ENCODE measurements around the gene ARHGAP31.
A peak's percentile ranks its signal among the peaks of the same experiment; 100 is the strongest.
"Not testable (repeated sequence)": the region's sequence is repeated elsewhere in the genome, so short reads cannot be mapped to it uniquely, and the experiment has no call there.

ARHGAP31 gene

GRCh38 chr3:119359476-119360326, 65.5 kb downstream of the ARHGAP31 start:
- Histone ChIP-seq H3K4me1 (peaks cover 11% of the 10 kb centered on the region), H3K27ac (no peak overlapping the region), H3K9me3 (no peaks in the 10 kb centered on the region), H4K20me1 (no peaks in the 10 kb centered on the region), H3K4me2 (peak overlapping the region; percentile 57), H3K36me3 (no peaks in the 10 kb centered on the region), H3K4me3 (no peak overlapping the region), H3K27me3 (no peaks in the 10 kb centered on the region), H3K9ac (no peak overlapping the region)
- TF ChIP-seq Cebpa-rat (IDR thresholded peaks at IDR 0.05), result no peak

GRCh38 chr3:119360736-119361462, 66.7 kb downstream of the ARHGAP31 start:
- no peaks in the 10 kb centered on the region for H3K36me3 ChIP-seq
- no peak overlapping the region for H3K4me2 ChIP-seq
- TF ChIP-seq Cebpa-rat (IDR thresholded peaks at IDR 0.05), result no peak
- no peak overlapping the region for H3K4me3 ChIP-seq
- no peaks in the 10 kb centered on the region for H3K9me3 ChIP-seq
- peaks cover 11% of the 10 kb centered on the region for H3K4me1 ChIP-seq
- H4K20me1 ChIP-seq, result no peaks in the 10 kb centered on the region
- no peak overlapping the region for H3K9ac ChIP-seq
- H3K27ac ChIP-seq, result no peak overlapping the region
- no peaks in the 10 kb centered on the region for H3K27me3 ChIP-seq

DNA sequence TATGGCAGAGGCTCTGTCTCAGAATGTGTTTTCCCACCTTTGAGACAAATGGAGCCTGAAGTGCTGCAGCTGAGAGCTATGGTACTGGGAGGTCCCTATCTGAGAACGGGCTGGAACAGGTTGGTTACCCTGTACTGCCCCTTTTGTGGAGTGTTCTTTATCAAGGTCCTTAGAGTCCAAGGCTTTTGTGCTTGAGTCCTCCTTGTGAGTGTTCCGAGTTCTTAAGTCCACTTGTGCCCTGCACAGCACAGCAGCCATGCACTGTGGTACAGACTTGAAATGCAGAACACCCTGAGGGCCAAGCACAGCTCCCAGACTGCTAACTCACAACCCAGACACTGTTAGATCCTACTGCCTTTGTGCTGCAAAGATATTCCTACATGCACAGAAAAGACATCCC, 67.8 kb downstream of the ARHGAP31 start:
- Histone ChIP-seq H3K4me1 (peaks cover 11% of the 10 kb centered on the region), H3K27me3 (no peaks in the 10 kb centered on the region), H3K9ac (no peak overlapping the region), H3K4me3 (no peak overlapping the region), H3K27ac (no peak overlapping the region), H3K4me2 (no peak overlapping the region), H3K36me3 (no peaks in the 10 kb centered on the region), H3K9me3 (no peaks in the 10 kb centered on the region), H4K20me1 (no peaks in the 10 kb centered on the region)
- TF ChIP-seq Cebpa-rat (IDR thresholded peaks at IDR 0.05), result no peak

GRCh38 chr3:119362940-119363725, 69.0 kb downstream of the ARHGAP31 start:
- no peak overlapping the region for H3K9ac ChIP-seq
- no peaks in the 10 kb centered on the region for H3K9me3 ChIP-seq
- H3K36me3 ChIP-seq, result no peaks in the 10 kb centered on the region
- TF ChIP-seq Cebpa-rat (IDR thresholded peaks at IDR 0.05), result no peak
- no peak overlapping the region for H3K27ac ChIP-seq
- H3K27me3 ChIP-seq, result no peaks in the 10 kb centered on the region
- no peaks in the 10 kb centered on the region for H4K20me1 ChIP-seq
- H3K4me2 ChIP-seq, result no peak overlapping the region
- H3K4me1 ChIP-seq, result peaks cover 11% of the 10 kb centered on the region
- no peak overlapping the region for H3K4me3 ChIP-seq

- H3K27me3 ChIP-seq, result no peaks in the 10 kb centered on the region
- no peak overlapping the region for H3K4me3 ChIP-seq
- no peak overlapping the region for H3K27ac ChIP-seq
- H3K9me3 ChIP-seq, result no peaks in the 10 kb centered on the region
- H3K4me2 ChIP-seq, result no peak overlapping the region
- no peak for TF ChIP-seq Cebpa-rat (IDR thresholded peaks at IDR 0.05)
- no peaks in the 10 kb centered on the region for H4K20me1 ChIP-seq
- no peaks in the 10 kb centered on the region for H3K36me3 ChIP-seq
- H3K9ac ChIP-seq, result no peak overlapping the region
- H3K4me1 ChIP-seq, result peaks cover 8% of the 10 kb centered on the region
Observed at GRCh38 chr3:119364401-119364800, 70.2 kb downstream of the ARHGAP31 start.

DNA sequence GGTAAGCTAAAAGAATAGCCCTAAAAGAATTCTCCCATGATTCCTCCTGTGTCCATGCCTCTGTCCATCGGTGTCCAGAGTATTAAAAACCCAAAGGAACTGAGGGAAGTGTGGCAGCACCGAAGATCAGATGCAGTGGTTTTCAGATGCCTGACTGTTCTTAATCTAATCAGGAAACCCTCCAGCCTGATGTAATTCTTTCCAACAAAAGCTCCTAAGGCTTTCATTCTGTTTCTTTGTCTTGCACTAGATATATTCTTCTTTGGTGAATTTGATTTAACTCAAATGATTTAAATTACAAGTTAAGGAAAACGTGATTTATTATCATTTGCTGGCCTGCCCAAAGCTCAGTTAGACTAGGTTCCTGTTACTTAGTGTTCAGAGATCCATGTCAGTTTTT, 71.2 kb downstream of the ARHGAP31 start:
- no peaks in the 10 kb centered on the region for H3K27me3 ChIP-seq
- H3K27ac ChIP-seq, result no peak overlapping the region

DNA sequence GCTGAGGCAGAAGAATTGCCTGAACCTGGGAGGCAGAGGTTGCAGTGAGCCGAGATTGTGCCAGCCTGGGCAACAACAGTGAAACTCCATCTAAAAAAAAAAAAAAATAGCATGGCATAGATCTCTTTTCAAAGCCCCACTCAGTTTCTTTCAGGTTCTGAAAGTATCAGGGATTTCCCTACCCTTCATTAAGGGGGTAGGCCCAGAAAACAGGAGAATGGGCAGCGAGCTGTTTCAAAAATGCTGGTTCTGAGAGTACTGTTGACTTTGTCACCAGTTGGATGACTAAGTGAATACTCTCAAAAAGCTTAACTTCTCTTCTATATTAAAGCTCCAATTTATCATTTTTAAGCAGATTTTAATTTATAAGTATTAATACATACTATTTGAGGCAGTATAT, 72.8 kb downstream of the ARHGAP31 start:
- H3K36me3 ChIP-seq, result no peaks in the 10 kb centered on the region
- H3K4me3 ChIP-seq, result no peak overlapping the region
- no peaks in the 10 kb centered on the region for H3K4me1 ChIP-seq
- H3K4me2 ChIP-seq, result no peak overlapping the region
- no peaks in the 10 kb centered on the region for H3K9me3 ChIP-seq
- H4K20me1 ChIP-seq, result no peaks in the 10 kb centered on the region
- H3K27me3 ChIP-seq, result no peaks in the 10 kb centered on the region
- H3K27ac ChIP-seq, result no peak overlapping the region
- TF ChIP-seq Cebpa-rat (IDR thresholded peaks at IDR 0.05), result no peak
- no peak overlapping the region for H3K9ac ChIP-seq

More for the DNA sequence above, 71.2 kb downstream of the ARHGAP31 start:
- Histone ChIP-seq H3K4me3 (no peak overlapping the region), H3K4me1 (no peaks in the 10 kb centered on the region), H4K20me1 (no peaks in the 10 kb centered on the region), H3K9me3 (no peaks in the 10 kb centered on the region), H3K4me2 (no peak overlapping the region), H3K36me3 (no peaks in the 10 kb centered on the region), H3K9ac (no peak overlapping the region)
- no peak for TF ChIP-seq Cebpa-rat (IDR thresholded peaks at IDR 0.05)

GRCh38 chr3:119368298-119368697, 74.1 kb downstream of the ARHGAP31 start:
- H3K4me1 ChIP-seq, result no peaks in the 10 kb centered on the region
- H3K27ac ChIP-seq, result no peak overlapping the region
- H3K9ac ChIP-seq, result no peak overlapping the region
- no peaks in the 10 kb centered on the region for H3K9me3 ChIP-seq
- H3K4me3 ChIP-seq, result no peak overlapping the region
- H3K36me3 ChIP-seq, result no peaks in the 10 kb centered on the region
- no peak for TF ChIP-seq Cebpa-rat (IDR thresholded peaks at IDR 0.05)
- no peaks in the 10 kb centered on the region for H3K27me3 ChIP-seq
- H4K20me1 ChIP-seq, result no peaks in the 10 kb centered on the region
- H3K4me2 ChIP-seq, result no peak overlapping the region

DNA sequence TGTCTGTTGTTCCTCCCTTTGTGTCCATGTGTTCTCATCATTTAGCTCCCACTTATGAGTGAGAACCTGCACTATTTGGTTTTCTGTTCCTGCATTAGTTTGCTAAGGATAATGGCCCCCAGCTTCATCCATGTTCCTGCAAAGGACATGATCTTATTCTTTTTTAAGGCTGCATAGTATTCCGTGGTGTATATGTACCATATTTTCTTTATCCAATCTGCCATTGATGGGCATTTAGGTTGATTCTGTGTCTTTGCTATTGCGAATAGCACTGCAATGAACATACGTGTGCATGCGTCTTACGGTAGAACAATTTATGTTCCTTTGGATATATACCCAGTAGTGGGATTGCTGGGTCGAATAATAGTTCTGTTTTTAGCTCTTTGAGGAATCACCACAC, 77.6 kb downstream of the ARHGAP31 start:
- not testable (repeated sequence) for H3K27ac ChIP-seq, H3K4me3 ChIP-seq, H3K36me3 ChIP-seq, H3K9ac ChIP-seq, H4K20me1 ChIP-seq, H3K27me3 ChIP-seq, H3K9me3 ChIP-seq, H3K4me2 ChIP-seq, H3K4me1 ChIP-seq

- Histone ChIP-seq H3K4me2 (no peak overlapping the region), H3K9me3 (no peaks in the 10 kb centered on the region), H3K27me3 (no peaks in the 10 kb centered on the region), H3K4me3 (no peak overlapping the region), H4K20me1 (no peaks in the 10 kb centered on the region), H3K27ac (no peak overlapping the region), H3K9ac (no peak overlapping the region), H3K36me3 (no peaks in the 10 kb centered on the region), H3K4me1 (peaks cover 16% of the 10 kb centered on the region)
- TF ChIP-seq Cebpa-rat (IDR thresholded peaks at IDR 0.05), result no peak
Observed at GRCh38 chr3:119375106-119375505, 80.9 kb downstream of the ARHGAP31 start.
